D721Med (cell line): Measurements from ENCODE around the gene ANO6.
A peak's percentile ranks its signal among the peaks of the same experiment; 100 is the strongest.
"Not testable (repeated sequence)": the region's sequence is repeated elsewhere in the genome, so short reads cannot be mapped to it uniquely, and the experiment has no call there.

Experiments
- DNase-seq: peaks from one replicate; pipeline ENCODE4 v3.0.0; 2011; ENCODE audit warnings: low spot score; ENCODE audit not compliant: insufficient read length
- FAIRE-seq: peaks from 2 replicates; lab custom pipeline; 2011; peaks lifted over from hg19 to GRCh38; lab: Jason Lieb, UNC
- TF ChIP-seq, protein P1 (sequence below): IDR thresholded peaks from 2 replicates; pipeline ENCODE4 v1.5.1; 2012; ENCODE audit warnings: mild to moderate bottlenecking, control low read depth; ENCODE audit not compliant: insufficient read depth; ENCODE audit errors: missing control alignments

Gene ANO6

DNA sequence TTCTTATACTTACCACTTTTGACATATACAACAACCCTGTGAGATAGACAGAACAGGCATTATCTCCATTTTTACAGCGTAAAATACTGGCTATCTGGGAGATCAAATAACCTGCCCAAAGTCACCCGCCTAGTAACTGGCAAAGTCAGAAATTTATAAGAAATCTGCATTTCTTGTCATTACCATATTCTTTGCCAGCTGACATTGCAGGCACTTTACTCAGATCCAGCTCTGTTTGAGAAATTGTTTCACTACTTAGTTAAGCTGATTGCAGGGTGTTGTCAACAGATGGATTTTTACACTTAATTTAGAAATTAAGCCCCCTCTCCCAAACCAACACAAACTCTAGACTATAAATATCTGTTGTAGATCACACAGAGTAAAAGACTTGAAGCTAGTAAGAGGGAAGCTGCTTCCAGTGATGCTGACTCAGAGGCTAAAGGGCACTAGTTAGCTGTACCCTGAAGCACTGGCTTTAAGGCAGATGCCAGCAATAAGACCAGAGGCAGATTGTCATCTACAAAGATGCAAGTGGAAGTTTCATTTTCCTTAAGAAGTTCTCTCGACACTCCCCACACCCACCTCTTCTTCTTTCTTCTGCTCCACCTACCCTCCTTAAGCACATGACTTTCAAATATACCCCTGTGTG is 153.1 kb downstream of the ANO6 start:
- no peak for DNase-seq
- TF ChIP-seq, protein P1, sequence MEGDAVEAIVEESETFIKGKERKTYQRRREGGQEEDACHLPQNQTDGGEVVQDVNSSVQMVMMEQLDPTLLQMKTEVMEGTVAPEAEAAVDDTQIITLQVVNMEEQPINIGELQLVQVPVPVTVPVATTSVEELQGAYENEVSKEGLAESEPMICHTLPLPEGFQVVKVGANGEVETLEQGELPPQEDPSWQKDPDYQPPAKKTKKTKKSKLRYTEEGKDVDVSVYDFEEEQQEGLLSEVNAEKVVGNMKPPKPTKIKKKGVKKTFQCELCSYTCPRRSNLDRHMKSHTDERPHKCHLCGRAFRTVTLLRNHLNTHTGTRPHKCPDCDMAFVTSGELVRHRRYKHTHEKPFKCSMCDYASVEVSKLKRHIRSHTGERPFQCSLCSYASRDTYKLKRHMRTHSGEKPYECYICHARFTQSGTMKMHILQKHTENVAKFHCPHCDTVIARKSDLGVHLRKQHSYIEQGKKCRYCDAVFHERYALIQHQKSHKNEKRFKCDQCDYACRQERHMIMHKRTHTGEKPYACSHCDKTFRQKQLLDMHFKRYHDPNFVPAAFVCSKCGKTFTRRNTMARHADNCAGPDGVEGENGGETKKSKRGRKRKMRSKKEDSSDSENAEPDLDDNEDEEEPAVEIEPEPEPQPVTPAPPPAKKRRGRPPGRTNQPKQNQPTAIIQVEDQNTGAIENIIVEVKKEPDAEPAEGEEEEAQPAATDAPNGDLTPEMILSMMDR, result no peak
- no peak for FAIRE-seq

DNA sequence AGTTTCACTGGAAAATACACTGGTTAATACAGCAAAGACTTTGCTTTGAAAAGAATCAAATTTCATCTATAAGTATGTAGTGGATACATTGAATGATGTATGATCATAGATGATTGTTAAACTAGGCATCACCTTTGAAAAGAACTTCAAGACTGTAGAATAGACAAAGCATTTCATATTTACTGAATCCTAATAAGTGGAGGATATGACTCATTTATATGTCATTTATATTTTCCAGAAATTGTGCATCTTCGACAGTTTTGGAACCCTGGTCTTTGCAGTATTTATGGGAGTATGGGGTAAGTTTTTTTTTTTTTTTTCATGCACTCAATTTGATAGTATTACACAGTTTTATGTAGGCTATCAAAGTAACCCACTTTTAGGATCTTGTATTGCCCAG is 161.9 kb downstream of the ANO6 start:
- TF ChIP-seq, protein P1, result no peak
- FAIRE-seq, result no peak

DNA sequence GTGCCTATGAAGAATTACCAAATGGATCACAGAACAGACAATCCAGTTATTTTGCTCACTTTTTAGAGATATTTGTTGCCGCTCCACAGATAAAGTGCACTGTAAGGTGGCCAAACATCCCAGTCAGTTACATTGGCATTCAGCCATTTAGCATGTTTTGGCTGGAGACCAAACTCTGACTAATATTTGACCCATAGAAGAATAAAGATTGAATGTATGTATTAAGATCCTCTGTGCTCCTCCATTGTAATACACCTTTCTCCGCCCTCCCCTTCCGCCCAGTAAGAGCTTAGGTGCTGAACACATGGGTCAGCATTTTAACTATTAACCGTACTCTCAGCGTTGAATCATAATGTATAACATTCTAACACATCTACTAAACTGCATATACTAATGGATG is 163.4 kb downstream of the ANO6 start:
- FAIRE-seq, result no peak
- no peak for DNase-seq
- TF ChIP-seq, protein P1, result no peak

More for the DNA sequence above, 161.9 kb downstream of the ANO6 start:
- no peak for DNase-seq

DNA sequence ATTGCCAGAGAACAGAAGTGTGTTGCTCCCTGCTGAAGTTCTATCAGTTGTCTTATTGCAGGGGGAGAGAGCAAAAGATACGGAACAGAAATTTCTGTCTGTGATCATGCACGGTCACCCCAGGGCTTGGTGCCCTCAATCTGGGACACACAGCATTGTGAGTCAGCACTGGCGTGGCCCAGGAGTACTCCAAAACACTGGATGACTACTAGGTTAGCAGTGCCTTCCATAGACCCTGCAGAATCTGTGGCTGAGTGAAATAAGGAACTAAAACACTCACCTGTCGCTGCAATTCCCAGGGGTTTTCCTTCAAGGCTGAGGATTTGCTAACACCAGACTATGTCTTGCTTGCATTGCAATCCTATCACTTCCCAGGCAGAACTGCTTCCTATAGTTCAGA is 165.5 kb downstream of the ANO6 start:
- DNase-seq, result no peak
- TF ChIP-seq, protein P1, result no peak
- no peak for FAIRE-seq

DNA sequence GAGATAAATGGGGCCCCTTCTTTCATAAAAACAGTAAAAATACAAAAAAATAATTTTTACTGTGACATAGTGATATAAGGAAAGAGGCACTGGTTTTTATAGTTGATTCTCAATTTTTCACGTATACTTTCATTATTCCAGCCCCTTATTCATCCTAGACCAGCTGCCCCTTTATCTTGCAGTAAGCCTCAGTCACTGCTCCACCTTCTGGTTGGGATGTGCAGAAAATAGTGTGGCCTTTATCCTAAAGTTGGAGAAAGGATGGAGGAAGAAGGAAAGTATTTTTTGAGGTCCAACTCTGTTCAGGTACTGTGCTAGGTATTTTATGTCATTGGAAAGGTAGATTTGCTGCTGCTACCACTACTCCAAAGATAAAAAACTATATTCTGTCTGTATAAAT is 172.7 kb downstream of the ANO6 start:
- no peak for FAIRE-seq
- TF ChIP-seq, protein P1, result peak; percentile 65
- no peak for DNase-seq

DNA sequence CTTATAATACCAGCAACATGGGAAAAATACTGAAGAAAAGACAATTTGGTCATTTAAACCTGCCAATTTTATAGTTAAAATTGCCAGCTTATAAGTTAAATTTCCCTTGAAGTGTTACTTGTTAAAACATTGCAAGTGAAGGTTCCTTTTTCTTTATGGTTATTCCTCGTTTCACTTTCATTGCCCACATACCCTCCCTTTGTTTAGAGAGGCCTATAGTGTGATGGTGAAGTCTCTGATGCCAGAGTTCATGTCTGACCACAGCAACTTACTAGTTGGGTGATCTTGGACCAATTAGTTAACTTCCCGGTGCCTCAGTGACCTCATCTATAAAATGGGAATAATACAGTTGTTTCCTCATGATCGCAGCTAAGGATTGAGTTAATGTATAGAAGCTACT is 173.5 kb downstream of the ANO6 start:
- DNase-seq, result no peak
- TF ChIP-seq, protein P1, result no peak
- no peak for FAIRE-seq

DNA sequence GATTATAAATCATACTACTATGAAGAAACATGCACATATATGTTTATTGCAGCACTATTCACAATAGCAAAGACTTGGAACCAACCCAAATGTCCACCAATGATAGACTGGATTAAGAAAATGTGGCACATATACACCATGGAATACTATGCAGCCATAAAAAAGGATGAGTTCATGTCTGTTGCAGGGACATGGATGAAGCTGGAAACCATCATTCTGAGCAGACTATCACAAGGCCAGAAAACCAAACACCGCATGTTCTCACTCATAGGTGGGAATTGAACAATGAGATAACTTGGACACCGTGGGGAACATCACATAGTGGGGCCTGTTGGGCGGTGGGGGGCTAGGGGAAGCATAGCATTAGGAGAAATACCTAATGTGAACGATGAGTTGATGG is 181.6 kb downstream of the ANO6 start:
- DNase-seq, FAIRE-seq: not testable (repeated sequence)
